OCI-LY7 (cell line): ENCODE results near the gene INPP5K. TPM values are rescaled to one million over a fixed set of nuclear protein-coding genes. Genes with fewer than 3 reads are reported as not detected.

Experiments
- BruUV-seq: library from RNA; stranded (reverse); fragments of 400-500 nt; replicated peaks from 2 replicates; lab custom pipeline; 2021; lab: Mats Ljungman, UMichigan
- CTCF ChIA-PET: fragments of 300-600 bp; sonication (Branson Sonifier 250); formaldehyde crosslinking; loops from one replicate; lab custom pipeline; 2022; ENCODE audit warnings: antibody characterized with exemption; ENCODE audit not compliant: unreplicated experiment; lab: Charles Lee
- POLR2A ChIA-PET: fragments of 300-600 bp; sonication (Branson Sonifier 250); formaldehyde crosslinking; loops from one replicate; lab custom pipeline; 2022; ENCODE audit warnings: antibody characterized with exemption; lab: Charles Lee
- DNase-seq: peaks from one replicate; pipeline ENCODE4 v3.0.0-alpha.2; 2015; ENCODE audit warnings: low spot score
- H2AFZ ChIP-seq: fragments of 200-600 bp; sonication (generic), shearing (Covaris generic); 2 replicates; pipeline ENCODE4 v1.6.1; 2014; ENCODE audit warnings: mild to moderate bottlenecking, antibody characterized with exemption, low read length, moderate library complexity
- H3K27ac ChIP-seq: fragments of 200-600 bp; sonication (generic); 2 replicates; pipeline ENCODE4 v1.5.1; 2014; ENCODE audit warnings: mixed run types, low read depth, mild to moderate bottlenecking, moderate library complexity, low read length, inconsistent platforms; ENCODE audit not compliant: poor library complexity, severe bottlenecking
- H3K36me3 ChIP-seq: fragments of 200-600 bp; sonication (generic); 2 replicates; pipeline ENCODE4 v1.6.1; 2014; ENCODE audit warnings: mild to moderate bottlenecking, antibody characterized with exemption, low read length, moderate library complexity, mixed read lengths; ENCODE audit not compliant: insufficient read depth
- H3K4me1 ChIP-seq: fragments of 200-600 bp; sonication (generic); 2 replicates; pipeline ENCODE4 v1.5.1; 2014; ENCODE audit warnings: mild to moderate bottlenecking, low read length; ENCODE audit not compliant: insufficient read depth, poor library complexity, severe bottlenecking
- H3K4me2 ChIP-seq: fragments of 200-600 bp; sonication (generic); 2 replicates; pipeline ENCODE4 v1.6.1; 2014; ENCODE audit warnings: mild to moderate bottlenecking, low read length
- H3K4me3 ChIP-seq: fragments of 200-600 bp; sonication (generic); 2 replicates; pipeline ENCODE4 v1.5.1; 2014; ENCODE audit warnings: mild to moderate bottlenecking, low read depth, low read length; ENCODE audit not compliant: poor library complexity, severe bottlenecking
- H3K79me2 ChIP-seq: fragments of 200-600 bp; sonication (generic); 2 replicates; pipeline ENCODE4 v1.6.1; 2016; ENCODE audit warnings: low read depth, mild to moderate bottlenecking, low read length, moderate library complexity, mixed read lengths; ENCODE audit not compliant: insufficient read depth
- H3K9me2 ChIP-seq: fragments of 200-600 bp; sonication (generic); 2 replicates; pipeline ENCODE4 v1.6.1; 2016; ENCODE audit warnings: mild to moderate bottlenecking, low read length, mixed read lengths; ENCODE audit not compliant: insufficient read depth
- H3K9me3 ChIP-seq: fragments of 200-600 bp; sonication (generic); 2 replicates; pipeline ENCODE4 v1.6.1; 2014; ENCODE audit warnings: mild to moderate bottlenecking, mixed run types, low read length, mixed read lengths
- H4K20me1 ChIP-seq: fragments of 200-600 bp; sonication (generic); 2 replicates; pipeline ENCODE4 v1.6.1; 2014; ENCODE audit warnings: mild to moderate bottlenecking, antibody characterized with exemption, low read length, moderate library complexity, mixed read lengths; ENCODE audit not compliant: insufficient read depth
- CTCF ChIP-seq: fragments of 200-600 bp; sonication (generic); conservative IDR thresholded peaks from 2 replicates; pipeline ENCODE4 v1.5.1; 2014; ENCODE audit warnings: mild to moderate bottlenecking, antibody characterized with exemption, low read length, moderate library complexity, mixed read lengths
- EZH2phosphoT487 ChIP-seq: fragments of 200-600 bp; sonication (generic); IDR thresholded peaks from 2 replicates; pipeline ENCODE4 v1.6.1; 2018; ENCODE audit warnings: low read depth, borderline replicate concordance, mild to moderate bottlenecking, mixed run types, antibody characterized with exemption, low read length, moderate library complexity, mixed read lengths
- intact Hi-C: fragments of 100-400 bp; cut with micrococcal nuclease; formaldehyde crosslinking; loops from one replicate; pipeline ENCODE4 v1.10.0; 2022; ENCODE audit not compliant: unreplicated experiment
- total RNA-seq, 2 experiments: library from RNA; depleted of rRNA in 1 of 2; stranded (reverse); fragments of >200 nt in 1 of 2; shearing (Covaris generic) in 1 of 2; gene quantifications; 2 replicates each; pipeline ENCODE4 v1.2.3, GENCODE V29; 2014 to 2022

The INPP5K gene
- total RNA-seq, 2 experiments from 2014 or later: 28.8 to 40.7 TPM

- Histone ChIP-seq H2AFZ (no peak overlapping the region), H3K27ac (no peak overlapping the region), H3K36me3 (peaks cover 32% of the 10 kb centered on the region), H3K9me2 (no peaks in the 10 kb centered on the region), H3K4me3 (no peak overlapping the region), H3K4me1 (peaks cover 15% of the 10 kb centered on the region), H3K4me2 (no peak overlapping the region), H3K9me3 (no peaks in the 10 kb centered on the region), H4K20me1 (peaks cover 7% of the 10 kb centered on the region; the same call in 1 of the 2 replicates), H3K79me2 (no peaks in the 10 kb centered on the region)
- intact Hi-C loops: no loop called here
- DNase-seq: no peak
- POLR2A ChIA-PET: interaction anchor here (0.7 kb wide), 1 partner anchor 180 kb away, joined by 3 read pairs; no protein-coding TSS in a partner anchor
- no peak for TF ChIP-seq EZH2phosphoT487
- no peak for TF ChIP-seq CTCF
- BruUV-seq: no TSS peak
- CTCF ChIA-PET: no interaction called here
Measured at GRCh38 chr17:1551741-1552140, 35.3 kb upstream of the INPP5K start.

- Histone ChIP-seq H3K4me1 (no peaks in the 10 kb centered on the region), H4K20me1 (no peaks in the 10 kb centered on the region), H3K9me2 (no peaks in the 10 kb centered on the region), H3K79me2 (no peaks in the 10 kb centered on the region), H3K36me3 (peaks cover 42% of the 10 kb centered on the region), H3K27ac (no peak overlapping the region), H3K4me3 (no peak overlapping the region), H3K9me3 (no peaks in the 10 kb centered on the region), H2AFZ (no peak overlapping the region), H3K4me2 (no peak overlapping the region)
- BruUV-seq: no TSS peak
- intact Hi-C loops: no loop called here
- TF ChIP-seq CTCF: no peak
- no peak for TF ChIP-seq EZH2phosphoT487
- ChIA-PET POLR2A (no interaction called here), CTCF (no interaction called here)
- DNase-seq: no peak
Measured at GRCh38 chr17:1548032-1548431, 31.6 kb upstream of the INPP5K start.

GRCh38 chr17:1546292-1546922 is 30.0 kb upstream of the INPP5K start:
- ChIA-PET CTCF (no interaction called here), POLR2A (no interaction called here)
- intact Hi-C loops: no loop called here
- no peaks in the 10 kb centered on the region for H3K9me2 ChIP-seq
- H3K4me1 ChIP-seq: no peaks in the 10 kb centered on the region
- no peak for DNase-seq
- no peaks in the 10 kb centered on the region for H3K9me3 ChIP-seq
- no peak overlapping the region for H3K27ac ChIP-seq
- no peak for TF ChIP-seq CTCF
- no peak for TF ChIP-seq EZH2phosphoT487
- H2AFZ ChIP-seq: no peak overlapping the region
- H3K36me3 ChIP-seq: peaks cover 49% of the 10 kb centered on the region; the same call in 1 of the 2 replicates
- no peaks in the 10 kb centered on the region for H4K20me1 ChIP-seq
- H3K4me3 ChIP-seq: no peak overlapping the region
- no TSS peak for BruUV-seq
- H3K4me2 ChIP-seq: no peak overlapping the region
- no peaks in the 10 kb centered on the region for H3K79me2 ChIP-seq
